Caco-2 (cell line): ENCODE results near the gene MAPK11. TPM values are rescaled to one million over a fixed set of nuclear protein-coding genes. Genes with fewer than 3 reads are reported as not detected.

ENCODE experiments used
- BruUV-seq: library from RNA; stranded (reverse); fragments of 400-500 nt; replicated peaks from 2 replicates; lab custom pipeline; 2021; lab: Mats Ljungman, UMichigan
- CTCF ChIA-PET: fragments of 300-600 bp; sonication (Branson Sonifier 250); formaldehyde crosslinking; loops from one replicate; lab custom pipeline; 2022; ENCODE audit warnings: antibody characterized with exemption; lab: Charles Lee
- POLR2A ChIA-PET: fragments of 300-600 bp; sonication (Branson Sonifier 250); formaldehyde crosslinking; loops from one replicate; lab custom pipeline; 2022; ENCODE audit warnings: antibody characterized with exemption; lab: Charles Lee
- DNase-seq, 2 experiments: peaks; one replicate each; pipeline versions ENCODE4 v3.0.0 to v3.0.0-alpha.2; 2020 to 2022
- H3K27me3 ChIP-seq: replicated peaks from 2 replicates; pipeline ENCODE4 v1.6.0; 2011; ENCODE audit warnings: low read length; ENCODE audit not compliant: control insufficient read depth, insufficient read depth
- H3K36me3 ChIP-seq: 2 replicates; pipeline ENCODE4 v1.5.1; 2011; ENCODE audit warnings: low read length; ENCODE audit not compliant: control insufficient read depth, insufficient read depth
- H3K4me1 ChIP-seq: fragments of 250-450 bp; sonication (Bioruptor Pico); 2 replicates; pipeline ENCODE4 v1.5.1; 2020; ENCODE audit warnings: mild to moderate bottlenecking
- H3K4me3 ChIP-seq: 2 replicates; pipeline ENCODE4 v1.5.1; 2011; ENCODE audit warnings: low read depth, mild to moderate bottlenecking, control low read depth, low read length
- H3K9me3 ChIP-seq: fragments of 250-450 bp; sonication (Bioruptor Pico); 2 replicates; pipeline ENCODE4 v1.5.1; 2020; ENCODE audit warnings: mild to moderate bottlenecking, moderate library complexity
- H3K27ac Mint-ChIP-seq: one replicate; pipeline ENCODE4 v1.8.0; 2022; ENCODE audit warnings: mixed read lengths; ENCODE audit not compliant: unreplicated experiment
- H3K27me3 Mint-ChIP-seq: one replicate; pipeline ENCODE4 v1.8.0; 2022; ENCODE audit warnings: mixed read lengths; ENCODE audit not compliant: insufficient read depth, unreplicated experiment
- H3K36me3 Mint-ChIP-seq: one replicate; pipeline ENCODE4 v1.8.0; 2022; ENCODE audit warnings: mild to moderate bottlenecking, mixed read lengths; ENCODE audit not compliant: insufficient read depth, unreplicated experiment
- H3K4me1 Mint-ChIP-seq: one replicate; pipeline ENCODE4 v1.8.0; 2022; ENCODE audit warnings: low read depth, mixed read lengths; ENCODE audit not compliant: unreplicated experiment
- H3K4me3 Mint-ChIP-seq: one replicate; pipeline ENCODE4 v1.8.0; 2022; ENCODE audit warnings: mild to moderate bottlenecking, moderate library complexity, mixed read lengths; ENCODE audit not compliant: unreplicated experiment
- H3K9me3 Mint-ChIP-seq: one replicate; pipeline ENCODE4 v1.8.0; 2022; ENCODE audit warnings: mixed read lengths; ENCODE audit not compliant: unreplicated experiment
- CTCF ChIP-seq, 2 experiments: fragments of 200-600 bp in 1 of 2; IDR thresholded peaks; 1 replicate in 1 of 2; 2 replicates in 1 of 2; pipeline versions ENCODE4 v1.5.1 to v1.8.0; 2011 to 2022; ENCODE audit warnings: antibody characterized with exemption in 1 of 2, control low read depth in 1 of 2, inconsistent platforms in 1 of 2, low read depth in 1 of 2, low read length in 1 of 2, mild to moderate bottlenecking in 1 of 2, moderate library complexity in 1 of 2; ENCODE audit not compliant: insufficient read depth in 1 of 2, severe bottlenecking in 1 of 2, unreplicated experiment in 1 of 2
- intact Hi-C: fragments of 100-400 bp; cut with micrococcal nuclease; formaldehyde crosslinking; loops from one replicate; pipeline ENCODE4 v1.10.0; 2022; ENCODE audit not compliant: unreplicated experiment
- total RNA-seq: library from RNA; stranded (reverse); gene quantifications from 2 replicates; pipeline ENCODE4 v1.2.3, GENCODE V29; 2022

The MAPK11 gene
- total RNA-seq, 1 experiment from 2014 or later, result 1.3 TPM

GRCh38 chr22:50225200-50225969 is 44.8 kb downstream of the MAPK11 start:
- no peaks in the 10 kb centered on the region for H3K27me3 Mint-ChIP-seq
- no peaks in the 10 kb centered on the region for H3K27me3 ChIP-seq
- DNase-seq, result no peak
- peaks cover 21% of the 10 kb centered on the region for H3K36me3 Mint-ChIP-seq
- H3K4me3 Mint-ChIP-seq, result no peak overlapping the region
- no peaks in the 10 kb centered on the region for H3K9me3 Mint-ChIP-seq
- TF ChIP-seq CTCF (IDR thresholded peaks at IDR 0.05; ENCODE audit: insufficient read depth in 1 of 2, low read depth in 1 of 2, low read length in 1 of 2, severe bottlenecking in 1 of 2, unreplicated experiment in 1 of 2), result no peak
- H3K36me3 ChIP-seq, result no peaks in the 10 kb centered on the region; the same call in 1 of the 2 replicates
- H3K9me3 ChIP-seq, result no peaks in the 10 kb centered on the region
- H3K27ac Mint-ChIP-seq, result no peak overlapping the region
- H3K4me1 ChIP-seq, result no peaks in the 10 kb centered on the region
- no peak overlapping the region for H3K4me3 ChIP-seq
- no peaks in the 10 kb centered on the region for H3K4me1 Mint-ChIP-seq
- CTCF ChIA-PET, result no interaction called here
- POLR2A ChIA-PET, result no interaction called here
- no TSS peak for BruUV-seq
- intact Hi-C loops, result no loop called here

- BruUV-seq, result no TSS peak
- Histone ChIP-seq H3K4me1 (no peaks in the 10 kb centered on the region), H3K27me3 (no peaks in the 10 kb centered on the region), H3K9me3 (no peaks in the 10 kb centered on the region), H3K36me3 (no peaks in the 10 kb centered on the region; the same call in 1 of the 2 replicates), H3K4me3 (no peak overlapping the region)
- Mint-ChIP-seq H3K36me3 (peaks cover 24% of the 10 kb centered on the region), H3K27me3 (no peaks in the 10 kb centered on the region), H3K4me3 (no peak overlapping the region), H3K9me3 (no peaks in the 10 kb centered on the region), H3K27ac (no peak overlapping the region), H3K4me1 (no peaks in the 10 kb centered on the region)
- CTCF ChIA-PET, result no interaction called here
- no peak for DNase-seq
- TF ChIP-seq CTCF (IDR thresholded peaks at IDR 0.05; ENCODE audit: insufficient read depth in 1 of 2, low read depth in 1 of 2, low read length in 1 of 2, severe bottlenecking in 1 of 2, unreplicated experiment in 1 of 2), result no peak
- POLR2A ChIA-PET, result no interaction called here
- intact Hi-C loops, result no loop called here
Observed at GRCh38 chr22:50224071-50224470, 46.1 kb downstream of the MAPK11 start.

DNA sequence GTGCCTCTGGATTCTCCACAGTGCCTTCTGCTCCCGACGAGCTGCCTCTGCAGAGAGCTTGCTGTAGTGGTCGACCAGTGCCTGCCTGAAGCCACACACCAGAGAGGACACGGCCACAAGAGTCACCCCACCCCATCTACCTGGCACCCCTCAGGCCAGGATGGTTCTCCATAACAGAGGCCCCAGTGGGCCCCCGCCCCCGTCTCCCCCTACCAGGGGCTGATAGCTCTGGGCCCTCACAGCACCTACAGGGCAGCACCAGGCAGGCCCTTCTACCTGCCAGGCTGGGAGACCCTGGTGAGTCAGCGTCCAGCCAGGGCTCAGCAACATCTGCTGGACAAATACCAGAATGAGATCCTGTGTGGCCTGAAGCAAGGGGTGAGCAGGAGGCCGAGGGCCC is 47.7 kb downstream of the MAPK11 start:
- no peak overlapping the region for H3K27ac Mint-ChIP-seq
- Histone ChIP-seq H3K27me3 (no peaks in the 10 kb centered on the region), H3K9me3 (no peaks in the 10 kb centered on the region), H3K36me3 (no peaks in the 10 kb centered on the region; the same call in 1 of the 2 replicates), H3K4me1 (no peaks in the 10 kb centered on the region), H3K4me3 (no peak overlapping the region)
- TF ChIP-seq CTCF (IDR thresholded peaks at IDR 0.05; ENCODE audit: insufficient read depth in 1 of 2, low read depth in 1 of 2, low read length in 1 of 2, severe bottlenecking in 1 of 2, unreplicated experiment in 1 of 2), result no peak
- no peaks in the 10 kb centered on the region for H3K27me3 Mint-ChIP-seq
- no peaks in the 10 kb centered on the region for H3K9me3 Mint-ChIP-seq
- BruUV-seq, result no TSS peak
- ChIA-PET CTCF (no interaction called here), POLR2A (no interaction called here)
- H3K4me3 Mint-ChIP-seq, result no peak overlapping the region
- H3K36me3 Mint-ChIP-seq, result peaks cover 31% of the 10 kb centered on the region
- peak in 1 of 2 experiments; percentile 29 for DNase-seq
- intact Hi-C loops, result no loop called here
- no peaks in the 10 kb centered on the region for H3K4me1 Mint-ChIP-seq
